ENCODE measurements around the gene QTRT2.

Gene QTRT2

DNA sequence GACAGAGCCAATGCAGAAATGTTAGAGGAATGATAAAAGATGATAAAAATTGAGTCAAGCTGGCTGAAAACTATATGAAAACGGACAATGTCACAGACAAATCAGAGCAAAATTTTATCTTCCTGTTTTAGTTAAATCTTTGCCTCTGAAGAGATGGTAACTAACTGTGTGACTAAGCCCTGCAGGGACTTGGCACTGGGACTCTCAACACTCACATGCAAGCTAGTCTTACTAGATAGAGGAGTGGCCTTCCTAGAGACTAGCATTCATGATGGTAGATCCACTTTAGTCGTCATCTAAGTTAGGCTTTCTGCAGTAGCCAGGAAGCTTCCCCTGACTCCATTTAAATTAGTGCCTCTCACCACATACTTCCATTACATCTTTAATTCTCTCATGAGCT lies 4.3 kb upstream of the QTRT2 start:
- TF ChIP-seq, protein P1, sequence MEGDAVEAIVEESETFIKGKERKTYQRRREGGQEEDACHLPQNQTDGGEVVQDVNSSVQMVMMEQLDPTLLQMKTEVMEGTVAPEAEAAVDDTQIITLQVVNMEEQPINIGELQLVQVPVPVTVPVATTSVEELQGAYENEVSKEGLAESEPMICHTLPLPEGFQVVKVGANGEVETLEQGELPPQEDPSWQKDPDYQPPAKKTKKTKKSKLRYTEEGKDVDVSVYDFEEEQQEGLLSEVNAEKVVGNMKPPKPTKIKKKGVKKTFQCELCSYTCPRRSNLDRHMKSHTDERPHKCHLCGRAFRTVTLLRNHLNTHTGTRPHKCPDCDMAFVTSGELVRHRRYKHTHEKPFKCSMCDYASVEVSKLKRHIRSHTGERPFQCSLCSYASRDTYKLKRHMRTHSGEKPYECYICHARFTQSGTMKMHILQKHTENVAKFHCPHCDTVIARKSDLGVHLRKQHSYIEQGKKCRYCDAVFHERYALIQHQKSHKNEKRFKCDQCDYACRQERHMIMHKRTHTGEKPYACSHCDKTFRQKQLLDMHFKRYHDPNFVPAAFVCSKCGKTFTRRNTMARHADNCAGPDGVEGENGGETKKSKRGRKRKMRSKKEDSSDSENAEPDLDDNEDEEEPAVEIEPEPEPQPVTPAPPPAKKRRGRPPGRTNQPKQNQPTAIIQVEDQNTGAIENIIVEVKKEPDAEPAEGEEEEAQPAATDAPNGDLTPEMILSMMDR (IDR thresholded peaks at IDR 0.05; ENCODE audit: low read depth, low read length): no peak
- no peak overlapping the region for H3K4me3 ChIP-seq (ENCODE audit: low read depth, low read length)

DNA sequence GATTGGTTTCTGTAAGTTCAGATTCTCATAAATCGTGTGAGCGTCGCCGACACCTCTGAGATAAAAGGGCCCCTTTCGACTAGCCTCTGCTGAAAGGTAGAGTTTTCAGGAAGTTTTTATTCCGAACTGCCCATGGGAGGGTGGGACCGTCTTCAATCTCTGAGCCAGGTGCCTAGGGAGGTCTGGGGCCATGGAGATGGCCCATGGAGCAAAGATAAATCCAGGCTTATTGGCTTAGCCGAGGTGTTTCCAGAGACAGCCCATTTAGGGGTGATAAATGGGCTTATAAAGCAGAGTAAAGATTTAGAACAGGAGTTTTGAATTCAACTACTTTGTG lies 442 bp downstream of the QTRT2 start:
- TF ChIP-seq, protein P1 (IDR thresholded peaks at IDR 0.05; ENCODE audit: low read depth, low read length): no peak
- peak overlapping the region; percentile 89 for H3K4me3 ChIP-seq (ENCODE audit: low read depth, low read length)

DNA sequence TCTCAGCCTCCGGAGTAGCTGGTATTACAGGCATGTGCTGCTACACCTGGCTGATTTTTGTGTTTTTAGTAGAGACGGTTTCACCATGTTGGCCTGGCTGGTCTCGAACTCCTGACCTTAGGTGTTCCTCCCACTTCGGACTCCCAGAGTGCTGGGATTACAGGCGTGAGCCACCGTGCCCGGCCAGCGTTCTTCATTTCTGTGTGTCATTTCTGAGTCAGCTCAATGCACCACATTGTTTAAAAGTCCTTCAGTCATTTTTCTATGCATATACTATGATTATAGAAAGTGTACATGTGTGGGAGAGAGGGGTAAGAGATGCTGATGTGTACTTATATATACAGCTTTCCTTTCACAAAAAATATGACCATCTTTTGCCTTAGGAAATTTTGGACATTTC lies 2.1 kb downstream of the QTRT2 start:
- H3K4me3 ChIP-seq (ENCODE audit: low read depth, low read length): no peak overlapping the region
- TF ChIP-seq, protein P1 (IDR thresholded peaks at IDR 0.05; ENCODE audit: low read depth, low read length): no peak

DNA sequence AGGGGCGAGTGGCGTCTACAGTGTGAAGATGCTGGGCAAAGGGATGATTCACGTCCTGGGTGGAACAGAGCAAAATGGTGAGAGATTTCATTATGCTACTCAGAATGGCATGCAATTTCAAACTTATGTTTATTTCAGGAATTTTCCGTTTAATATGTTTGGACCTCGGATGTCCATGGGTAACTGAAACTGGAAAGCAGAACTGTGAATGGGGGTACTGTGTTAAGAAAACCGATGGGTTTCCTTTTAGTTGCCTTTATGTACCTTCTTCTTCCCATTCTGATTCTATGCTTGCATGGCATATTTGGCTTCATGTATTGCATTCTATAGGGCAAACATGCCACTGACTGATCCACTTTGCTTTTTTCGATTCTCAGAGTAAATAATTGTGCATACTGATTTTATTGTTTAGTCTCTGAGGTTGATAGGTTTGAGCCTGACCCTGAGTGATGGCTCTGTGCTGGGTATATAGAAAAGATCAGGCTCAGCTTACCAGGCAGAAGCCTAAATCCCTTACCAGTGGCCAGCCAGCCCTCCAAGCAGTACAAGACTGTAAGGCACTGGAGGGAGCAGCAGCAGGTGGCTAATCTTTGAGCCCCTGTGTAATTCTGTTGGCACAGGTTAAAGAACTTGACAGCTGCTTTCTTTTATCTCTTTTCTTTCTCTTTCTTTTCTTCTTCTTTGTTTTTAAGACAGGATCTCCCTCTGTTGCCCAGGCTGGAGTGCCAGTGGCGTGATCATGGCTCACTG lies 4.5 kb downstream of the QTRT2 start:
- TF ChIP-seq, protein P1 (IDR thresholded peaks at IDR 0.05; ENCODE audit: low read depth, low read length): no peak
- no peak overlapping the region for H3K4me3 ChIP-seq (ENCODE audit: low read depth, low read length)

DNA sequence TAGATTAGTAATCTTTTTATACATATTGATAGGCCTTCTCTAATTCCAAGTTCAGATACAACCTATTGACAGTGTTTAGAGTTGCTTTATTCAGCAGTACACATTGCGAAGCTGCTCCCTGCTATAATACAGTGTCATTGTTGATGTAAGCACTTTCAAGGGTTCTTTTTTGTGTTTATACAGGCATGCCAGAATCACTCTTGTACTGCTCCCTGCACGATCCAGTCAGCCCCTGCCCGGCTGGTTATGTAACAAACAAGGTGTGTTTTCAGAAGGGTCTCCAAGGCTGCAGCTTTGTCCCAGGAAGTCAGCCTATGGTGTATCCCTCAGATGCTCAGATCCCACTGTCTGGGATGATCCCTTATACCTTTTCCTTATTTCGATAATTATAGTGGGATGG lies 11.3 kb downstream of the QTRT2 start:
- TF ChIP-seq, protein P1 (IDR thresholded peaks at IDR 0.05; ENCODE audit: low read depth, low read length): no peak
- no peak overlapping the region for H3K4me3 ChIP-seq (ENCODE audit: low read depth, low read length)

DNA sequence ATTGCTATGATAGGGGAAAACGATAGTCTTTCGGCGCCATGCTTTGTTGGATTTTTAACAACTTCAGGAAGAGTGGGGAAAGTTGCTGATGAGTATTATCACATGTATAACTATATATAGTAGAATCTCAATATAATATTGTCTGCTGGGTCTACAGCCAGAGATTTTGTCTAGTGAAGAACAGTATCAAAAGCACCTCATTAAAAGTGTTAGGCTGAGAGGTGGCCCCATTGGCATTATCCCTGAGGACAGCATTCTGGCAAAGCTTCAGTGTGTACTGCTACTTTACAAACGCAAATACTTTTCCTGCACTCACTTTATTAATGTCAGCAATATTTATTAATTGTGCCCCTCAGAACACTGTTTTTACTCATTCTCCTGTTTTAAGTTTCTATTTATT lies 11.8 kb downstream of the QTRT2 start:
- H3K4me3 ChIP-seq (ENCODE audit: low read depth, low read length): no peak overlapping the region
- TF ChIP-seq, protein P1 (IDR thresholded peaks at IDR 0.05; ENCODE audit: low read depth, low read length): no peak

DNA sequence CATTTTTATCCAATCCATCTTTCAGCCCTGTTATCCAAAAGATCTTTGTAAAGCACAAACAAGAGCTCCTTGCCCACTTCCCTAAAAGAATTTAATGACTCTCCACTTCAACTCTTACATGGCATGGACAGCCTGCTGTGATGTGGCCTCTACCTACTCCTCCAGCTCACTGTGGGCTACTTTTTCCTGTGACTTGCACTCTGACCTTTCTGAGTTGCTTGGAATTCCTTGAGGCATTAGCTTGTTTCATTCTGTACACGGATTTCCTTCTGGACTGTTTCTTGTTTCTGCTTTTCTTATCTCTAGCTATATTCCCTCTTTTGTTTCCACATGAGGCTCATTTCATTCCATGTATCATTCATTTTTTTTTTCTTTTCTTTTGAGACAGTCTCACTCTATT lies 15.2 kb downstream of the QTRT2 start:
- TF ChIP-seq, protein P1 (IDR thresholded peaks at IDR 0.05; ENCODE audit: low read depth, low read length): no peak
- H3K4me3 ChIP-seq (ENCODE audit: low read depth, low read length): no peak overlapping the region
